OCI-LY1 (cell line): ENCODE data around the gene CWF19L2.

Source experiments
- H2AFZ ChIP-seq: fragments of 200-600 bp; sonication (generic), shearing (Covaris generic); 2 replicates; pipeline ENCODE4 v1.6.0; 2014; ENCODE audit warnings: antibody characterized with exemption, mild to moderate bottlenecking, low read length
- H3F3A ChIP-seq: fragments of 200-600 bp; sonication (generic), shearing (Covaris generic); 2 replicates; pipeline ENCODE4 v1.6.0; 2014; ENCODE audit warnings: mild to moderate bottlenecking, antibody characterized with exemption, low read length, moderate library complexity; ENCODE audit not compliant: insufficient read depth
- H3K27ac ChIP-seq: fragments of 200-600 bp; sonication (generic); 2 replicates; pipeline ENCODE4 v1.5.1; 2014; ENCODE audit warnings: low read length, mixed run types, mild to moderate bottlenecking, low read depth; ENCODE audit not compliant: poor library complexity, severe bottlenecking
- H3K27me3 ChIP-seq: fragments of 200-600 bp; sonication (generic); 2 replicates; pipeline ENCODE4 v1.6.0; 2014; ENCODE audit warnings: antibody characterized with exemption, mild to moderate bottlenecking, low read length, moderate library complexity; ENCODE audit not compliant: insufficient read depth
- H3K36me3 ChIP-seq: fragments of 200-600 bp; sonication (generic); 2 replicates; pipeline ENCODE4 v1.6.1; 2014; ENCODE audit warnings: mild to moderate bottlenecking, antibody characterized with exemption, low read length, moderate library complexity, mixed read lengths; ENCODE audit not compliant: insufficient read depth
- H3K4me1 ChIP-seq: fragments of 200-600 bp; sonication (generic); 2 replicates; pipeline ENCODE4 v1.5.1; 2014; ENCODE audit warnings: mild to moderate bottlenecking, low read length, moderate library complexity; ENCODE audit not compliant: insufficient read depth, severe bottlenecking
- H3K4me2 ChIP-seq: fragments of 200-600 bp; sonication (generic), shearing (Covaris generic); 2 replicates; pipeline ENCODE4 v1.6.1; 2014; ENCODE audit warnings: low read length
- H3K4me3 ChIP-seq: fragments of 200-600 bp; sonication (generic); 2 replicates; pipeline ENCODE4 v1.5.1; 2014; ENCODE audit warnings: low read length, low read depth, mild to moderate bottlenecking, mixed read lengths; ENCODE audit not compliant: poor library complexity, severe bottlenecking
- H3K79me2 ChIP-seq: fragments of 200-600 bp; shearing (Covaris generic); 2 replicates; pipeline ENCODE4 v1.6.1; 2016; ENCODE audit warnings: mixed run types, low read length, mixed read lengths; ENCODE audit not compliant: insufficient read depth
- H3K9ac ChIP-seq: fragments of 200-600 bp; sonication (generic), shearing (Covaris generic); 2 replicates; pipeline ENCODE4 v1.6.1; 2014; ENCODE audit warnings: mild to moderate bottlenecking, low read length, mixed read lengths
- H3K9me2 ChIP-seq: fragments of 200-600 bp; sonication (generic), shearing (Covaris generic); 2 replicates; pipeline ENCODE4 v1.6.1; 2014; ENCODE audit warnings: low read depth, mild to moderate bottlenecking, low read length, mixed read lengths
- H3K9me3 ChIP-seq: fragments of 200-600 bp; shearing (Covaris generic); 2 replicates; pipeline ENCODE4 v1.6.1; 2014; ENCODE audit warnings: low read length, mixed read lengths
- H4K20me1 ChIP-seq: fragments of 200-600 bp; sonication (generic), shearing (Covaris generic); 2 replicates; pipeline ENCODE4 v1.6.0; 2016; ENCODE audit warnings: mild to moderate bottlenecking, low read length; ENCODE audit not compliant: insufficient read depth
- CTCF ChIP-seq: fragments of 200-600 bp; sonication (generic), shearing (Covaris generic); IDR thresholded peaks from 2 replicates; pipeline ENCODE4 v1.5.1; 2017; ENCODE audit warnings: mild to moderate bottlenecking, antibody characterized with exemption, low read length, moderate library complexity, mixed read lengths
- EZH2 ChIP-seq: fragments of 200-600 bp; sonication (generic), shearing (Covaris generic); IDR thresholded peaks from 2 replicates; pipeline ENCODE4 v1.8.0; 2017; ENCODE audit warnings: borderline replicate concordance, mixed run types, mild to moderate bottlenecking, antibody characterized with exemption, low read length, moderate library complexity, mixed read lengths

CWF19L2 gene

GRCh38 chr11:107384144-107384852, 73.3 kb downstream of the CWF19L2 start:
- no peaks in the 10 kb centered on the region for H3K27me3 ChIP-seq
- H3K79me2 ChIP-seq, result no peaks in the 10 kb centered on the region
- H3K9ac ChIP-seq, result no peak overlapping the region
- H3K9me2 ChIP-seq, result no peaks in the 10 kb centered on the region
- H3F3A ChIP-seq, result no peaks in the 10 kb centered on the region
- no peak overlapping the region for H3K27ac ChIP-seq
- H3K4me2 ChIP-seq, result no peak overlapping the region
- no peak overlapping the region for H3K4me3 ChIP-seq
- TF ChIP-seq EZH2, result no peak
- TF ChIP-seq CTCF, result no peak
- no peak overlapping the region for H2AFZ ChIP-seq
- H4K20me1 ChIP-seq, result no peaks in the 10 kb centered on the region
- no peaks in the 10 kb centered on the region for H3K36me3 ChIP-seq
- H3K9me3 ChIP-seq, result no peaks in the 10 kb centered on the region
- no peaks in the 10 kb centered on the region for H3K4me1 ChIP-seq

GRCh38 chr11:107372439-107372838, 85.2 kb downstream of the CWF19L2 start:
- H2AFZ ChIP-seq, result no peak overlapping the region
- no peaks in the 10 kb centered on the region for H3K27me3 ChIP-seq
- H3K4me3 ChIP-seq, result no peak overlapping the region
- no peaks in the 10 kb centered on the region for H3K79me2 ChIP-seq
- H4K20me1 ChIP-seq, result no peaks in the 10 kb centered on the region
- TF ChIP-seq CTCF, result no peak
- TF ChIP-seq EZH2, result no peak
- H3K4me1 ChIP-seq, result no peaks in the 10 kb centered on the region
- H3K9me3 ChIP-seq, result no peaks in the 10 kb centered on the region
- no peak overlapping the region for H3K27ac ChIP-seq
- no peak overlapping the region for H3K9ac ChIP-seq
- H3K36me3 ChIP-seq, result no peaks in the 10 kb centered on the region
- H3K9me2 ChIP-seq, result no peaks in the 10 kb centered on the region
- no peak overlapping the region for H3K4me2 ChIP-seq
- H3F3A ChIP-seq, result no peaks in the 10 kb centered on the region

- Histone ChIP-seq H3K4me3 (no peak overlapping the region), H3K9me2 (no peaks in the 10 kb centered on the region), H3K9me3 (no peaks in the 10 kb centered on the region), H3K9ac (no peak overlapping the region), H3K4me2 (no peak overlapping the region), H3K4me1 (no peaks in the 10 kb centered on the region), H3F3A (no peaks in the 10 kb centered on the region), H2AFZ (no peak overlapping the region), H3K27ac (no peak overlapping the region), H4K20me1 (no peaks in the 10 kb centered on the region), H3K79me2 (no peaks in the 10 kb centered on the region), H3K27me3 (no peaks in the 10 kb centered on the region), H3K36me3 (no peaks in the 10 kb centered on the region)
- TF ChIP-seq EZH2 (no peak), CTCF (no peak)
Observed at GRCh38 chr11:107370390-107370789, 87.2 kb downstream of the CWF19L2 start.
